HPDE6-E6E7 (cell line): Measurements from ENCODE around the gene FCHSD2.
A peak's percentile ranks its signal among the peaks of the same experiment; 100 is the strongest.
"Not testable (repeated sequence)": the region's sequence is repeated elsewhere in the genome, so short reads cannot be mapped to it uniquely, and the experiment has no call there.

Experiments used
- DNase-seq: peaks from one replicate; pipeline ENCODE4 v3.0.0; 2011; ENCODE audit warnings: missing footprints; ENCODE audit errors: extremely low spot score

Gene FCHSD2

GRCh38 chr11:72838691-72839305 lies 303.3 kb downstream of the FCHSD2 start:
- DNase-seq, result peak; percentile 50

GRCh38 chr11:72836111-72836510 lies 306.0 kb downstream of the FCHSD2 start:
- DNase-seq, result no peak

- DNase-seq, result no peak
Observed at GRCh38 chr11:72834905-72835304, 307.2 kb downstream of the FCHSD2 start.

DNA sequence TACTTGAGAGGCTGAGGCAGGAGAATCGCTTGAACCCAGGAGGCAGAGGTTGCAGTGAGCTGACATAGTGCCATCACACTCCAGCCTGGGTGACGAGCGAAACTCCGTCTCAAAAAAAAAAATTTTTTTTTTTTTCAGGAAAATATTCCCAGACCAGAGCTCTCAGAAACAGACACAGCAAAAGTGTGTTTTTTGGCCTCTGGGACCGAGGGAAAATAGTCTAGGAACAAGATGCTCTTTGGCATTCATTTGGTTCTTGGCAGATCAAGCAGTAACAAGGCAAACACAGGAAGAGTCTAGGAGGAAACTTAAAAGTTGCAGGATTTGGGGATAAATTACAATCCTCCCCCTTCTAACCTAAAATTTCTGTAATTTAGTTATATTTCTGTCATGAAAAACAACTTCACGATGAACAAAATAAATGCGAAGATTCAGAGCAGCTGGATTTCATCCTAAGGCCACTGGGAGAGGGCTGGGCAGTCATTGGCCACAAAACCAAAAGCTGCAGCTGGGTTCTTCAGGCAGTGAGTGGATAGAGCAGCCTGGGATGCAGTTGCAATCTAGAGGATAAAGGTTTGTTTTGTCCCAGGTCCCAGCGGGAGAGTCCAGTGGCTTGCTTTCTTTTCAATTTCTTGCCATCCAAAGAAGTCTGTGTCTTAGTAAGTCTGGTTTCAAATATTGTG lies 308.2 kb downstream of the FCHSD2 start:
- DNase-seq, result no peak

- DNase-seq, result no peak
Observed at GRCh38 chr11:72833083-72833733, 308.9 kb downstream of the FCHSD2 start.

DNA sequence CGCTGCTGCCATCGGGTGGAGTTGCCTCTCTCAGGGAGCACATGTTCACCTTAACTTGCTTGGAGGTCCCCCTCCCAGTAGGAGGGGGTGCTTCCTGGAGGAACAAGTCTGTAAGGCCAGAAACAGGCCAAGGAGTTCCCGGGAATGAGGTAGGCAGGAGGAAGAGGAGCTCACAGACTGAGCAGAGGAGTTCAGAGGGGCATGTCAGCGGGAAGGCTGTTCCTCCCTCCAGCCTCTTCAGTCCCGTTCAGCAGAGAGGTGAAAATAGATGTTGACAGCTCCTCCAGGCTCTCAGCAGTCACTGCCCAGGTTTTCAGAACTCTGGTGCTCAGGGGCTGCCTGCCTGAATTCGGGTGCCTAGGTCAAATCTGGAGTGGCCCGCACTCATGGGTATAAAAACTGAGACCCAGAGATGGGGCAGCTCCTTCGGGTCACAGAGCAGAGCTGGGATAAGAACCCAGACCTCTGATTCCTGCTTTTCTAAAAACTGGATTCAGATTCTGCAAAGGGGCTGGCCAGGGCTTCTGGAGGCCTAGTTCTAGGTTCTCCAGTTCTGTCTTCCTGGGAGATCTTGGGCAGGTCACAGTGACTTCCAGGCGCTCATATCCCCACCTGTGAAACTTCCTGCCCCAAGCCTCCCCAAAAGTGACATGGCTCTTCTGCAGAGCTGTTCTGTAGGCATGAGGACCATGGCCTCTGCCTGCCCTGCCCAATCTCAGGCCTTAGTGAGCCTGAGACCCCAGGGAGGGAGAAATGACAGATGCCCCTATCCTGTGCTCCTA lies 309.6 kb downstream of the FCHSD2 start:
- DNase-seq, result no peak

DNA sequence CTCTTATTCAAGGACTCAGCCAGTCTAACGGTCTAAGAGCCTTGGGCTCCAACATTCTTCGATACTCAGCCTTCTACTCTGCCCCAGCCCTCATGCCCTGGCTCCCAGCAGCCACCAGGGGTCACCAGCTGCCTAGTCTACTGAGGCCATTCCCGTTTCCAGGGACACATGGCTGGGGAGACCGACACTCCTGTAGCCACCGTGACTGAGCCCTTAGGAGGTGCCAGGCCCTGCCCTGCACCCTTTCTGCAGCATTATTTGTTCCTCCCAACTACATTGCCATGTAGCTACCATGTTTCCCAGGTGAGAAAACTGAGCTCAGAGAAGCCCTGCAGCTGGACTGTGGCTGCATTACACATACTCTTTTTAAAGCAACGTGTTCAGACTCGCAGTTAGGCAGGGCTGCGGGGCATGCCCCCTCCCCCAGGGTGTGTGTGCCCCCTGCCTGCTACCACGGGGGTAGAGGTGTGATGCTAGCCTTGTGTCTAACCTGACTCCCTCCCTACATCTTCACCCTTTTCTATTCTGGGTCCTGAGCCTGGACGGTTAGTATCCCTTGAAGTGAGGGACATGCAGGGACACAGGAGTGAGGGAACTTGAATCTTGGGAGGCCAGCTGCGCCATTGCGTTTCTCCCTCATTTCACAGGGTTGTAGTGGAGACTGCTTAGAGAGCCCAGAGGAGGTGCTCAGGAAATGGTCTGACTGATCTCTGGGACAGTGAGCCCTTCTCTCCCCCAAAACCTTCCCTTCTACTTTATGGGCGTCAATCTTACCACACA lies 310.4 kb downstream of the FCHSD2 start:
- peak; percentile 61 for DNase-seq

GRCh38 chr11:72829884-72830533 lies 312.1 kb downstream of the FCHSD2 start:
- no peak for DNase-seq

GRCh38 chr11:72829178-72829577 lies 312.9 kb downstream of the FCHSD2 start:
- no peak for DNase-seq

GRCh38 chr11:72828692-72829101 lies 313.4 kb downstream of the FCHSD2 start:
- no peak for DNase-seq

- DNase-seq, result no peak
Observed at GRCh38 chr11:72828081-72828567, 314.0 kb downstream of the FCHSD2 start.

DNA sequence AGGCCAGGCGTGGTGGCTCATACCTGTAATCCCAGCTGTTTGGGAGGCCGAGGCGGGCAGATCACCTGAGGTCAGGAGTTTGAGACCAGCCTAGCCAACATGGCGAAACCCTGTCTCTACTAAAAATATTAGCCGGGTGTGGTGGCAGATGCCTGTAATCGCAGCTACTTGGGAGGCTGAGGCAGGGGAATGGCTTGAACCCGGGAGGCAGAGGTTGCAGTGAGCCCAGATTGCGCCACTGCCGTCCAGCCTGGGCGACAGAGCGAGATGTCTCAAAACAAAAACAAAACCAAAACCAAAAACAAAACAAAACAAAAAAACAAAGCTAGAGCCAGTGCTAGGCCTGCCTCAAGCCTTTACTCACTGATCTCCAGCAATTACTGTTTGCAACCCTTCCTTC lies 314.5 kb downstream of the FCHSD2 start:
- not testable (repeated sequence) for DNase-seq

- DNase-seq, result no peak
Observed at GRCh38 chr11:72826942-72827480, 315.1 kb downstream of the FCHSD2 start.

DNA sequence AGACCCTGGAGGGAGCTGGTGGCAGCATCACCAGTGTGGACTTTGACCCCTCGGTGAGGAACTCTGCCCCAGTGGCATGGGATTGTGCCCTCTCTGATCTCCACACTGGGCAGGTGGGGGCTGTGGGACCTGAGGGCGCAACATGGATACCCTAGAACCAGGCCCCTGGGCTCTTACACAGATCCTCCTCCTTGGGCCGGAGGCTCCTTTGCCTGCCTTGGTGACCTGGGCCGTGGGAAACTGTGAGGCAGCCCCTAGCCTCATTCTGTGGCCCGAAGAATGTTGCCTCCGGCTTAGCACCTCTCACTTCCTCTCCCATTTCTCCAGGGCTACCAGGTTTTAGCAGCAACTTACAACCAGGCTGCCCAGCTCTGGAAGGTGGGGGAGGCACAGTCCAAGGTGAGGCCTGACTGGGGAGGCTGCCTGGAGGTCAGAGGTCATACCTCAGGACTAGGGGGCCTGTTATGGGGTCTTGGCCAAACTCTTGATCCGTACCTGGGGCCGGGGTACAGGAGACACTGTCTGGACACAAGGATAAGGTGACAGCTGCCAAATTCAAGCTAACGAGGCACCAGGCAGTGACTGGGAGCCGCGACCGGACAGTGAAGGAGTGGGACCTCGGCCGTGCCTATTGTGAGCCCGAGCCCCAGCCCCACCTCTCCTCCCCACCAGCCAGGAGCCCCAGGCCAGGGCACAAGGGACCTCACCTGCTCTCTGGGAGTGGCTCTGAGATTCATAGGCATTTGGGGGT lies 315.8 kb downstream of the FCHSD2 start:
- no peak for DNase-seq

- DNase-seq, result no peak
Observed at GRCh38 chr11:72825661-72826060, 316.5 kb downstream of the FCHSD2 start.

- no peak for DNase-seq
Observed at GRCh38 chr11:72824811-72825505, 317.2 kb downstream of the FCHSD2 start.

DNA sequence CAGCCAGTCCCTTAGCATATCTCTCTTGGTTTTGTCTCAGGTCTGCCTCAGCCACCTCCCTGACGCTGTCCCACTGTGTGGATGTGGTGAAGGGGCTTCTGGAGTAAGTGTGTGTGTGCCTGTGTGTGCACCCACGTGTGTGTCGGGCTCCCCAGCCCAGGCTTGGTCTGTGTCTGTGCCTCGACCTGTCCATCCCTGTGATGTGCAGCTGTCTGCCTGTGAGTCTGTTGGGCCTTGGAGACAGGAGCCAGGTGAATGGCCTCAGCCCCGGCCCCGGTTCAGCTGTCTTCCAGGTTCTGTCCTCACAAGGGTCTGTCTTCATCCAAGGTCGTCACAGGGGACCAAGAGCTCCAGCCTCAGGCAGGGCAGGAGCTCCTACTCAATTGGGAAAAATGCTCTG lies 318.1 kb downstream of the FCHSD2 start:
- DNase-seq, result no peak

DNA sequence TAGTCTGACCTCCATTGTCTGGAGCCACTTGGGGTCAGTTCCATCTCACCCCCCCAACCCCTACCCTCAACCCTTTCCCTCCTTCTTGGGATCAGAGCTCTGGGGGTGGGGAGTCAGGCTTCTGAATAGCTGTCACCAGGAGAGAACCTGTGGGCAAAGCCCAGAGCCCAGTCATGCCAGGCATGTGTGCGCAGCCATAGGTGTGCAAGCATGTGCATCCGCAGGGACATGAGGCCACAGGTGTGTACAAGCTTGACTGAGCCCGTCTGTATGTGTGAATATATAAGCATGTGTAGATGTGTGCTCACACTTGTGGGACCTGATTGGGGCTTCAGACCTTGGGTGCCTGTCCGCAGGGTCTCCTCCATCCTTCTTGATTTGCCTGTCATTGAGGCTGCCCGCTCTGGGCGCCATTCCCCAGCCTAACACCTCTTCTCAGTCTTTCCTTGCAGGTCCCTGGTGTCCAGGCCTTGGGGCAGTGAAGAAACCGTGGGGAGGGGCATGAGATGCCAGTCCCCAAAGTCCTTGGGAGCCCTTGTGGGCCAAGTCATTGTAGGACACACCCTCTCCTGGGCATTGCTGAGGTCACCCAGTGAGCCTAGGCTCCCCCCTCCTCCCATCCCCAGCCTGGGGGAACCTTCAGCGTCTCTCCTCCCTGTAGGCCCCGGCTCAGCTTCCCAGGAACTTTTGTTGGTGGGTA lies 318.9 kb downstream of the FCHSD2 start:
- no peak for DNase-seq
